ENCODE measurements around the gene LRRN2. TPM values are rescaled to one million over a fixed set of nuclear protein-coding genes. Genes with fewer than 3 reads are reported as not detected.

LRRN2 gene
- total and polyA plus RNA-seq, 2 experiments from 2014 or later, result 0.74 to 2.6 TPM

DNA sequence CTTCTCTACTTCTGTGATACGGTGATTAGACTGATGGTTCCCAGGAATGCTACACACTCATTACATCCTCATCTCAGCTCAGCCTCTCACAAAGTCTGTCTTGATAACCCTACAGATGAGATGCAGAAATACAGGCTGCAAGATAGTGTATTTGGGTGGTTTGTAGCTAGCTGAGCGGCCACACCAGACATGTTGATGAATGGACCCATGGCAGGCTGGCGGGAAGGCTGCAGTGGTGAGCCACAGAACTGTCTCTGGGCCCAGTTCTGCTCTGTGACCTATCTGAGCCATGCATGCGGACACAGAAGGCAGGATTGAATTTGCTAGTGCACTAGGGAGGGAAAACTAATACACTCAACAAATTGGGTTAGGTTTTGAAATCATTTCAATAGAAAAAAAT is 71.9 kb downstream of the LRRN2 start:
- no peaks in the 10 kb centered on the region for H3K36me3 ChIP-seq (ENCODE audit: insufficient read depth)
- DNase-seq (ENCODE audit: low spot score) (no peak), ATAC-seq (no peak)
- no peaks in the 10 kb centered on the region for H3K27me3 ChIP-seq (ENCODE audit: insufficient read depth)
- Mint-ChIP-seq H3K4me3 (no peak overlapping the region), H3K27me3 (ENCODE audit: insufficient read depth, low read depth, poor library complexity) (no peaks in the 10 kb centered on the region), H3K9me3 (no peaks in the 10 kb centered on the region), H3K36me3 (ENCODE audit: low read depth) (no peaks in the 10 kb centered on the region), H3K4me1 (peaks cover 11% of the 10 kb centered on the region), H3K27ac (no peak overlapping the region)
- no peak overlapping the region for H3K4me3 ChIP-seq
- H3K4me2 ChIP-seq, result no peak overlapping the region
- H4K20me1 ChIP-seq (replicated peaks; ENCODE audit: insufficient read depth), result no peaks in the 10 kb centered on the region
- no peaks in the 10 kb centered on the region for H3F3A ChIP-seq (replicated peaks; ENCODE audit: low read depth)
- no peak overlapping the region for H3K27ac ChIP-seq (ENCODE audit: low read depth)
- no peak overlapping the region for H2AFZ ChIP-seq
- TF ChIP-seq JUNB (IDR thresholded peaks at IDR 0.05; ENCODE audit: unreplicated experiment) (no peak), EZH2phosphoT487 (IDR thresholded peaks at IDR 0.05; ENCODE audit: unreplicated experiment) (no peak), ZNF114 (CRISPR knock-in tag; IDR thresholded peaks at IDR 0.05) (no peak)
- no peaks in the 10 kb centered on the region for H3K79me2 ChIP-seq (replicated peaks; ENCODE audit: insufficient read depth)
- 0 out of 2 replicates have a peak, but pooled peaks cover 8% of the 10 kb centered on the region for H3K9me2 ChIP-seq (ENCODE audit: insufficient read depth)
- peaks cover 7% of the 10 kb centered on the region; the same call in 1 of the 2 replicates for H3K4me1 ChIP-seq (ENCODE audit: insufficient read depth)

DNA sequence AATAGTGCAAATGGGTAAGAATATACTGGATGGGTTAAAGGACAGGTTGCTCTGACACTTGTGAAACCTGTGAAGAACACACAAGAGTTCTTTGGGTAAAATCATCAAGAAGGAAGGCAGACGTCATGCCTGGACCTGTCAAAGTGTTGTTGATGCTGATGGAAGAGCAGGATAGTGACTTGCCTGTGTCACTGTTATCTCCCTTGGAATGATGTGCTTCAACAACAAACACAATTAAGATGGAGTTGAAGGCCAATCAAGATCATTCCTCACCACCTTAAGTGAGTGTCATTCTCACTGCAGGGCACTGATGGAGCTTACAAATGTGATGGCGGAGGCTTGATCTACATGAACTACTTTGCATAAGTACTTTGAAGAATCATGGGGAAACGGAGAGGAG is 73.2 kb downstream of the LRRN2 start:
- Histone ChIP-seq H3K4me1 (ENCODE audit: insufficient read depth) (peaks cover 7% of the 10 kb centered on the region; the same call in 1 of the 2 replicates), H3K4me3 (no peak overlapping the region), H3K4me2 (no peak overlapping the region), H4K20me1 (replicated peaks; ENCODE audit: insufficient read depth) (no peaks in the 10 kb centered on the region), H3K27ac (ENCODE audit: low read depth) (no peak overlapping the region), H3K79me2 (replicated peaks; ENCODE audit: insufficient read depth) (no peaks in the 10 kb centered on the region), H3K36me3 (ENCODE audit: insufficient read depth) (no peaks in the 10 kb centered on the region), H2AFZ (no peak overlapping the region), H3K27me3 (ENCODE audit: insufficient read depth) (no peaks in the 10 kb centered on the region), H3K9me2 (ENCODE audit: insufficient read depth) (0 out of 2 replicates have a peak, but pooled peaks cover 8% of the 10 kb centered on the region), H3F3A (replicated peaks; ENCODE audit: low read depth) (no peaks in the 10 kb centered on the region)
- Mint-ChIP-seq H3K9me3 (no peaks in the 10 kb centered on the region), H3K27me3 (ENCODE audit: insufficient read depth, low read depth, poor library complexity) (no peaks in the 10 kb centered on the region), H3K36me3 (ENCODE audit: low read depth) (no peaks in the 10 kb centered on the region), H3K4me1 (peaks cover 11% of the 10 kb centered on the region), H3K27ac (no peak overlapping the region), H3K4me3 (no peak overlapping the region)
- DNase-seq (ENCODE audit: low spot score) (no peak), ATAC-seq (no peak)
- TF ChIP-seq STAT1 (IDR thresholded peaks at IDR 0.05; ENCODE audit: unreplicated experiment) (no peak), JUNB (IDR thresholded peaks at IDR 0.05; ENCODE audit: unreplicated experiment) (no peak), EZH2phosphoT487 (IDR thresholded peaks at IDR 0.05; ENCODE audit: unreplicated experiment) (no peak), ZNF114 (CRISPR knock-in tag; IDR thresholded peaks at IDR 0.05) (no peak), POLR2AphosphoS5 (IDR thresholded peaks at IDR 0.05; ENCODE audit: low read depth) (no peak), ZNF331 (CRISPR knock-in tag; IDR thresholded peaks at IDR 0.05; ENCODE audit: low read depth) (no peak), EZH2 (IDR thresholded peaks at IDR 0.05; ENCODE audit: low read depth, unreplicated experiment) (no peak)
- TF ChIP-seq, protein P1, sequence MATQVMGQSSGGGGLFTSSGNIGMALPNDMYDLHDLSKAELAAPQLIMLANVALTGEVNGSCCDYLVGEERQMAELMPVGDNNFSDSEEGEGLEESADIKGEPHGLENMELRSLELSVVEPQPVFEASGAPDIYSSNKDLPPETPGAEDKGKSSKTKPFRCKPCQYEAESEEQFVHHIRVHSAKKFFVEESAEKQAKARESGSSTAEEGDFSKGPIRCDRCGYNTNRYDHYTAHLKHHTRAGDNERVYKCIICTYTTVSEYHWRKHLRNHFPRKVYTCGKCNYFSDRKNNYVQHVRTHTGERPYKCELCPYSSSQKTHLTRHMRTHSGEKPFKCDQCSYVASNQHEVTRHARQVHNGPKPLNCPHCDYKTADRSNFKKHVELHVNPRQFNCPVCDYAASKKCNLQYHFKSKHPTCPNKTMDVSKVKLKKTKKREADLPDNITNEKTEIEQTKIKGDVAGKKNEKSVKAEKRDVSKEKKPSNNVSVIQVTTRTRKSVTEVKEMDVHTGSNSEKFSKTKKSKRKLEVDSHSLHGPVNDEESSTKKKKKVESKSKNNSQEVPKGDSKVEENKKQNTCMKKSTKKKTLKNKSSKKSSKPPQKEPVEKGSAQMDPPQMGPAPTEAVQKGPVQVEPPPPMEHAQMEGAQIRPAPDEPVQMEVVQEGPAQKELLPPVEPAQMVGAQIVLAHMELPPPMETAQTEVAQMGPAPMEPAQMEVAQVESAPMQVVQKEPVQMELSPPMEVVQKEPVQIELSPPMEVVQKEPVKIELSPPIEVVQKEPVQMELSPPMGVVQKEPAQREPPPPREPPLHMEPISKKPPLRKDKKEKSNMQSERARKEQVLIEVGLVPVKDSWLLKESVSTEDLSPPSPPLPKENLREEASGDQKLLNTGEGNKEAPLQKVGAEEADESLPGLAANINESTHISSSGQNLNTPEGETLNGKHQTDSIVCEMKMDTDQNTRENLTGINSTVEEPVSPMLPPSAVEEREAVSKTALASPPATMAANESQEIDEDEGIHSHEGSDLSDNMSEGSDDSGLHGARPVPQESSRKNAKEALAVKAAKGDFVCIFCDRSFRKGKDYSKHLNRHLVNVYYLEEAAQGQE (IDR thresholded peaks at IDR 0.05; ENCODE audit: unreplicated experiment), result no peak
- TF ChIP-seq, protein P2, sequence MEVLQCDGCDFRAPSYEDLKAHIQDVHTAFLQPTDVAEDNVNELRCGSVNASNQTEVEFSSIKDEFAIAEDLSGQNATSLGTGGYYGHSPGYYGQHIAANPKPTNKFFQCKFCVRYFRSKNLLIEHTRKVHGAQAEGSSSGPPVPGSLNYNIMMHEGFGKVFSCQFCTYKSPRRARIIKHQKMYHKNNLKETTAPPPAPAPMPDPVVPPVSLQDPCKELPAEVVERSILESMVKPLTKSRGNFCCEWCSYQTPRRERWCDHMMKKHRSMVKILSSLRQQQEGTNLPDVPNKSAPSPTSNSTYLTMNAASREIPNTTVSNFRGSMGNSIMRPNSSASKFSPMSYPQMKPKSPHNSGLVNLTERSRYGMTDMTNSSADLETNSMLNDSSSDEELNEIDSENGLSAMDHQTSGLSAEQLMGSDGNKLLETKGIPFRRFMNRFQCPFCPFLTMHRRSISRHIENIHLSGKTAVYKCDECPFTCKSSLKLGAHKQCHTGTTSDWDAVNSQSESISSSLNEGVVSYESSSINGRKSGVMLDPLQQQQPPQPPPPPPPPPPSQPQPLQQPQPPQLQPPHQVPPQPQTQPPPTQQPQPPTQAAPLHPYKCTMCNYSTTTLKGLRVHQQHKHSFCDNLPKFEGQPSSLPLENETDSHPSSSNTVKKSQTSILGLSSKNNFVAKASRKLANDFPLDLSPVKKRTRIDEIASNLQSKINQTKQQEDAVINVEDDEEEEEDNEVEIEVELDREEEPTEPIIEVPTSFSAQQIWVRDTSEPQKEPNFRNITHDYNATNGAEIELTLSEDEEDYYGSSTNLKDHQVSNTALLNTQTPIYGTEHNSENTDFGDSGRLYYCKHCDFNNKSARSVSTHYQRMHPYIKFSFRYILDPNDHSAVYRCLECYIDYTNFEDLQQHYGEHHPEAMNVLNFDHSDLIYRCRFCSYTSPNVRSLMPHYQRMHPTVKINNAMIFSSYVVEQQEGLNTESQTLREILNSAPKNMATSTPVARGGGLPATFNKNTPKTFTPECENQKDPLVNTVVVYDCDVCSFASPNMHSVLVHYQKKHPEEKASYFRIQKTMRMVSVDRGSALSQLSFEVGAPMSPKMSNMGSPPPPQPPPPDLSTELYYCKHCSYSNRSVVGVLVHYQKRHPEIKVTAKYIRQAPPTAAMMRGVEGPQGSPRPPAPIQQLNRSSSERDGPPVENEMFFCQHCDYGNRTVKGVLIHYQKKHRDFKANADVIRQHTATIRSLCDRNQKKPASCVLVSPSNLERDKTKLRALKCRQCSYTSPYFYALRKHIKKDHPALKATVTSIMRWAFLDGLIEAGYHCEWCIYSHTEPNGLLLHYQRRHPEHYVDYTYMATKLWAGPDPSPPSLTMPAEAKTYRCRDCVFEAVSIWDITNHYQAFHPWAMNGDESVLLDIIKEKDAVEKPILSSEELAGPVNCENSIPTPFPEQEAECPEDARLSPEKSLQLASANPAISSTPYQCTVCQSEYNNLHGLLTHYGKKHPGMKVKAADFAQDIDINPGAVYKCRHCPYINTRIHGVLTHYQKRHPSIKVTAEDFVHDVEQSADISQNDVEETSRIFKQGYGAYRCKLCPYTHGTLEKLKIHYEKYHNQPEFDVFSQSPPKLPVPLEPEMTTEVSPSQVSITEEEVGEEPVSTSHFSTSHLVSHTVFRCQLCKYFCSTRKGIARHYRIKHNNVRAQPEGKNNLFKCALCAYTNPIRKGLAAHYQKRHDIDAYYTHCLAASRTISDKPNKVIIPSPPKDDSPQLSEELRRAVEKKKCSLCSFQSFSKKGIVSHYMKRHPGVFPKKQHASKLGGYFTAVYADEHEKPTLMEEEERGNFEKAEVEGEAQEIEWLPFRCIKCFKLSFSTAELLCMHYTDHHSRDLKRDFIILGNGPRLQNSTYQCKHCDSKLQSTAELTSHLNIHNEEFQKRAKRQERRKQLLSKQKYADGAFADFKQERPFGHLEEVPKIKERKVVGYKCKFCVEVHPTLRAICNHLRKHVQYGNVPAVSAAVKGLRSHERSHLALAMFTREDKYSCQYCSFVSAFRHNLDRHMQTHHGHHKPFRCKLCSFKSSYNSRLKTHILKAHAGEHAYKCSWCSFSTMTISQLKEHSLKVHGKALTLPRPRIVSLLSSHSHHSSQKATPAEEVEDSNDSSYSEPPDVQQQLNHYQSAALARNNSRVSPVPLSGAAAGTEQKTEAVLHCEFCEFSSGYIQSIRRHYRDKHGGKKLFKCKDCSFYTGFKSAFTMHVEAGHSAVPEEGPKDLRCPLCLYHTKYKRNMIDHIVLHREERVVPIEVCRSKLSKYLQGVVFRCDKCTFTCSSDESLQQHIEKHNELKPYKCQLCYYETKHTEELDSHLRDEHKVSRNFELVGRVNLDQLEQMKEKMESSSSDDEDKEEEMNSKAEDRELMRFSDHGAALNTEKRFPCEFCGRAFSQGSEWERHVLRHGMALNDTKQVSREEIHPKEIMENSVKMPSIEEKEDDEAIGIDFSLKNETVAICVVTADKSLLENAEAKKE (CRISPR knock-in tag; IDR thresholded peaks at IDR 0.05), result no peak
- TF ChIP-seq, protein P3, sequence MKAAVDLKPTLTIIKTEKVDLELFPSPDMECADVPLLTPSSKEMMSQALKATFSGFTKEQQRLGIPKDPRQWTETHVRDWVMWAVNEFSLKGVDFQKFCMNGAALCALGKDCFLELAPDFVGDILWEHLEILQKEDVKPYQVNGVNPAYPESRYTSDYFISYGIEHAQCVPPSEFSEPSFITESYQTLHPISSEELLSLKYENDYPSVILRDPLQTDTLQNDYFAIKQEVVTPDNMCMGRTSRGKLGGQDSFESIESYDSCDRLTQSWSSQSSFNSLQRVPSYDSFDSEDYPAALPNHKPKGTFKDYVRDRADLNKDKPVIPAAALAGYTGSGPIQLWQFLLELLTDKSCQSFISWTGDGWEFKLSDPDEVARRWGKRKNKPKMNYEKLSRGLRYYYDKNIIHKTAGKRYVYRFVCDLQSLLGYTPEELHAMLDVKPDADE (IDR thresholded peaks at IDR 0.05), result no peak

All from GM23338 (cell line).